Bronchial epithelial cell (primary cell): ENCODE results near the gene PRELID3B. TPM values are rescaled to one million over a fixed set of nuclear protein-coding genes. Genes with fewer than 3 reads are reported as not detected.

Source experiments
- DNase-seq: peaks from one replicate; pipeline ENCODE4 v3.0.0-alpha.2; 2010; ENCODE audit warnings: low read depth
- FAIRE-seq: peaks from 2 replicates; lab custom pipeline; 2011; peaks lifted over from hg19 to GRCh38; lab: Jason Lieb, UNC
- H3K27me3 ChIP-seq: 2 replicates; pipeline ENCODE4 v1.5.1; 2011; ENCODE audit warnings: low read length; ENCODE audit not compliant: control insufficient read depth, insufficient read depth
- H3K36me3 ChIP-seq: 2 replicates; pipeline ENCODE4 v1.5.1; 2011; ENCODE audit warnings: low read length; ENCODE audit not compliant: control insufficient read depth, insufficient read depth
- H3K4me3 ChIP-seq: 2 replicates; pipeline ENCODE4 v1.5.1; 2011; ENCODE audit warnings: mild to moderate bottlenecking, low read depth, low read length, control low read depth
- total RNA-seq: library from RNA; depleted of rRNA; stranded (reverse); fragments of >200 nt; gene quantifications from 2 replicates; pipeline ENCODE4 v1.2.1, GENCODE V29; 2014
- TF ChIP-seq, protein P1 (sequence below): IDR thresholded peaks from 2 replicates; pipeline ENCODE4 v1.5.1; 2011; ENCODE audit warnings: mild to moderate bottlenecking, moderate library complexity, low read length, control low read depth, inconsistent platforms; ENCODE audit not compliant: insufficient read depth, severe bottlenecking

Gene PRELID3B
- total RNA-seq, 1 donor from 2014 or later, result 160 TPM

DNA sequence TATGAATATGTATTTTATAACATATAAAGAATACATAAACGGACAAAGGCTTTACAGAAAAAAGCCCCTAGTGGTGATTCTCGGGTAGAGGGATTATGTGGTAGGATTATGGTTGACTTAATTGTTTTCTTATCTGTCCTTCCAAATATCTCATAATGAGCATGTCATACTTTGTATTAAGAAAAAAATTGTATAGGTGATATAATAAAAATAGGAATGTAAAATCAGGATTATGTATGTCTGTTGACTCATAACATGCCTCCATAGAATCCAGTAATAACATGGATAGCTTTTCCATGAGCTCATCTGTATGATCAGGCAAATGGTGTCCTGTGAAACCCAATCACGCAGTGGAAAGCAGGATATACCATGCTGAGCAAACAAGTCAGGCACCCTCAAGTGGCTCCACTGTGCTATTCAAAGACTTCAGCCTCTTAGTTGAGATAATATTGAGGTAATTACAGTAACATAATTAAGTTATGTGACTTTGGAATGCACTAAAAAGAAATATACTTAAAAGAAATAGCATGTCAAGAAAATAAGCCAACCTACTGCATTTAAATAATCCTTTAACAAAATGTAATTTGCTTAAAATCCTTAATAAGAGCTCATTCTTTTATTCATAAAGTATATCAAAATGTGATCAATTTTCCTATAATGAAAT, 39.6 kb upstream of the PRELID3B start:
- no peak overlapping the region for H3K4me3 ChIP-seq
- no peaks in the 10 kb centered on the region for H3K36me3 ChIP-seq
- no peaks in the 10 kb centered on the region for H3K27me3 ChIP-seq
- DNase-seq (peak; percentile 97), FAIRE-seq (no peak)
- TF ChIP-seq, protein P1, sequence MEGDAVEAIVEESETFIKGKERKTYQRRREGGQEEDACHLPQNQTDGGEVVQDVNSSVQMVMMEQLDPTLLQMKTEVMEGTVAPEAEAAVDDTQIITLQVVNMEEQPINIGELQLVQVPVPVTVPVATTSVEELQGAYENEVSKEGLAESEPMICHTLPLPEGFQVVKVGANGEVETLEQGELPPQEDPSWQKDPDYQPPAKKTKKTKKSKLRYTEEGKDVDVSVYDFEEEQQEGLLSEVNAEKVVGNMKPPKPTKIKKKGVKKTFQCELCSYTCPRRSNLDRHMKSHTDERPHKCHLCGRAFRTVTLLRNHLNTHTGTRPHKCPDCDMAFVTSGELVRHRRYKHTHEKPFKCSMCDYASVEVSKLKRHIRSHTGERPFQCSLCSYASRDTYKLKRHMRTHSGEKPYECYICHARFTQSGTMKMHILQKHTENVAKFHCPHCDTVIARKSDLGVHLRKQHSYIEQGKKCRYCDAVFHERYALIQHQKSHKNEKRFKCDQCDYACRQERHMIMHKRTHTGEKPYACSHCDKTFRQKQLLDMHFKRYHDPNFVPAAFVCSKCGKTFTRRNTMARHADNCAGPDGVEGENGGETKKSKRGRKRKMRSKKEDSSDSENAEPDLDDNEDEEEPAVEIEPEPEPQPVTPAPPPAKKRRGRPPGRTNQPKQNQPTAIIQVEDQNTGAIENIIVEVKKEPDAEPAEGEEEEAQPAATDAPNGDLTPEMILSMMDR, result peak; percentile 10

DNA sequence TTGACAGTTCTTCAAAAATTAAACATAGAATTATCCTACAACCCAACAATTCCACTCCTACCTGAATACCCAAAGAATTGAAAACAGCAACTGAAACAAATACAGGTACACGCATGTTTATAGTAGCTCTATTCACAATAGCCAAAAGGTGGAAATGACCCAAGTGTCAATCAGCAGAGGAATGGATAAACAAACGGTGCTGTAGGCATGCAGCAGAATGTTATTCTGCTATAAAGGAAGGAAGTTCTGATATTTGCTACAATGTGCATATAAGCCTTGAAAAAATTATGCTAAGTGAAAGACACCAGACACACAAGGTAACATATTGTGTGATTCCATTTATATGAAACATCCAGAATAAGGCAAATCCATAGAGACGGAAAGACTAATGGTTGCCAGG, 38.5 kb upstream of the PRELID3B start:
- Histone ChIP-seq H3K27me3 (no peaks in the 10 kb centered on the region), H3K4me3 (no peak overlapping the region), H3K36me3 (no peaks in the 10 kb centered on the region)
- TF ChIP-seq, protein P1, result no peak
- DNase-seq (no peak), FAIRE-seq (no peak)

DNA sequence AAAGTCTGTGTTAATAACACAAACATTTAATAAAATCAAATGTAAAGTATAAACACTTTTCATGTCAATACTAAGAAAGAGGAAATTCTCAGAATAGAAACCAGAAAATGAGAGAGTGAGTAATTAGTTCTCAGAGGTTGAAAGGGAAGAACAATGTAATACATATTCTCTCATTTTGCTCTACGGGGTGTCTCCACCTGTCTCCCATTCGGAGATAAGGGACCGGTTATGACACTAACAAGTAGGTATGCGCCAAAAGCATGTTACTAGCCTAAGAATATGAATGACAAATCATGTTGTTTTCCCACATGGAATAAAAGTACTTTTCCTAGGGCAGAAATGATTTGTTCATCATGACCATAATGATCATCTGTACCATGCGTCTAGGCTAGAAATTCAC, 35.6 kb upstream of the PRELID3B start:
- FAIRE-seq (no peak), DNase-seq (peak; percentile 55)
- Histone ChIP-seq H3K4me3 (no peak overlapping the region), H3K27me3 (no peaks in the 10 kb centered on the region), H3K36me3 (no peaks in the 10 kb centered on the region)
- TF ChIP-seq, protein P1, result no peak

DNA sequence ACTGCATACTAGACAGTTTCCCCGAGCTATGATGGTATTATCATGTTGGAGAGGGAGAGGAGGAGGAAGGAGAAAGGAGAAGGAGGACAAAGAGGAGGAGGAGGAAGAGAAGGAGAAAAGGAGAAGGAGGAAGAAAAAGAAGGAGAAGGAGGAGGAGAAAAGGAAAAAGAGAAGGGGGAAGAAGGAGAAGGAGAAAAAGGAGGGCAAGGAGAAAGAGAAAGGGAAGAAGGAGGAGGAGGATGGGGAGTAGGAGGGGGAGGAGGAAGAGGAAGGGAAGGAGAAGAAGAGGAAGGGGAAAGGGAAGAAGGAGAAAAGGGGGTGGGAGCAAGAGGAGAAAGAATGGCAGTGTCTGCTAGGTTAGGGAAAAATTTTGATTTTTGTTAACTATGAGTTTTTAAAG, 35.1 kb upstream of the PRELID3B start:
- FAIRE-seq (no peak), DNase-seq (no peak)
- H3K36me3 ChIP-seq, result no peaks in the 10 kb centered on the region
- TF ChIP-seq, protein P1, result no peak
- no peaks in the 10 kb centered on the region for H3K27me3 ChIP-seq
- H3K4me3 ChIP-seq, result no peak overlapping the region

GRCh38 chr20:59075934-59076508, 33.4 kb upstream of the PRELID3B start:
- no peak for FAIRE-seq
- Histone ChIP-seq H3K36me3 (no peaks in the 10 kb centered on the region), H3K27me3 (no peaks in the 10 kb centered on the region), H3K4me3 (no peak overlapping the region)
- no peak for DNase-seq
- TF ChIP-seq, protein P1, result no peak

DNA sequence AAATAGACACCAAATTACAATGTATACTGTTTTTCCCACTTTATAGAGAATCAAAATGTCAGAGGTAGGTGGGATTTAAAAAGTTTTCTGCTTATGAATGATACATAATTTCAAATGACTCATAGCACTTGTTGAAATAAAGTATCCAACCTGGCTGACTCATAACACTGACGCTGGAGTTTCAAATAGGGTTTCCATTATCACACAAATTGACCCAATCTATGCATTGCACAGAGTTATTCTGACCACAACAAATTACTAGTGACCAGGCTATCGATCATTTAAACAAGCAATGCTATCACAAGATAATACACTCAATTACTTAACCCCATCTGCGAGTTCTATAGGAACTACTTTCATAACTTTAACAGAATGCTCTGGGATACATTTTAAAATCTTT, 31.9 kb upstream of the PRELID3B start:
- FAIRE-seq (no peak), DNase-seq (peak; percentile 83)
- Histone ChIP-seq H3K36me3 (no peaks in the 10 kb centered on the region), H3K27me3 (no peaks in the 10 kb centered on the region), H3K4me3 (no peak overlapping the region)
- TF ChIP-seq, protein P1, result no peak
